Endothelial cell of umbilical vein (primary cell): Measurements from ENCODE around the gene LRCH1.

ENCODE experiments used
- EZH2 ChIP-seq: IDR thresholded peaks from 2 replicates; pipeline ENCODE4 v1.6.1; 2012; ENCODE audit warnings: borderline replicate concordance, low read depth, mild to moderate bottlenecking, moderate library complexity, low read length, inconsistent platforms; ENCODE audit not compliant: severe bottlenecking
- TF ChIP-seq, protein P1 (sequence below), 2 donors: IDR thresholded peaks; 1 replicate in 1 of 2; 2 replicates in 1 of 2; pipeline ENCODE4 v1.5.1; 2011; ENCODE audit warnings: low read length in 2 of 2, mild to moderate bottlenecking in 2 of 2, moderate library complexity in 2 of 2, control low read depth in 1 of 2, inconsistent platforms in 1 of 2, low read depth in 1 of 2; ENCODE audit not compliant: insufficient read depth in 1 of 2; ENCODE audit errors: extremely low read depth in 1 of 2

DNA sequence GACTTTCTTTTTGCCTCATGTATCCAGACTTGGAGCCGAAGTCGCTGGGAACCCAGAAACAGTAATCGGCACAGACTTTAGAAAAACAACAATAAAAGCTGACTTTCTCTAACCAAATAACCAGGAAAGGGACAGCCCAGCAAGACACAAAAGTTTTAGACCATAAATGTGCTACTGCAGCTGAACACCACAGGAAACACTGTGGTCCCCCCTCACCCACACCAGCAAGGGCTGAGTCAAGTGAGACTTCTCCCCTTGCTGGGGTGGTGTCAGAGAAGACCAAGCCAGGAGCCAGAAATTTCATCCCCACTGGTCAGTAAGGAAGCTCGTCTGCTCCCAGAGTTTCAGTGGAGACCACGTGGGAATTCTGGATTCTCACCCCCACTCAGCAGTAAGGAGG lies 173.4 kb downstream of the LRCH1 start:
- TF ChIP-seq, protein P1, sequence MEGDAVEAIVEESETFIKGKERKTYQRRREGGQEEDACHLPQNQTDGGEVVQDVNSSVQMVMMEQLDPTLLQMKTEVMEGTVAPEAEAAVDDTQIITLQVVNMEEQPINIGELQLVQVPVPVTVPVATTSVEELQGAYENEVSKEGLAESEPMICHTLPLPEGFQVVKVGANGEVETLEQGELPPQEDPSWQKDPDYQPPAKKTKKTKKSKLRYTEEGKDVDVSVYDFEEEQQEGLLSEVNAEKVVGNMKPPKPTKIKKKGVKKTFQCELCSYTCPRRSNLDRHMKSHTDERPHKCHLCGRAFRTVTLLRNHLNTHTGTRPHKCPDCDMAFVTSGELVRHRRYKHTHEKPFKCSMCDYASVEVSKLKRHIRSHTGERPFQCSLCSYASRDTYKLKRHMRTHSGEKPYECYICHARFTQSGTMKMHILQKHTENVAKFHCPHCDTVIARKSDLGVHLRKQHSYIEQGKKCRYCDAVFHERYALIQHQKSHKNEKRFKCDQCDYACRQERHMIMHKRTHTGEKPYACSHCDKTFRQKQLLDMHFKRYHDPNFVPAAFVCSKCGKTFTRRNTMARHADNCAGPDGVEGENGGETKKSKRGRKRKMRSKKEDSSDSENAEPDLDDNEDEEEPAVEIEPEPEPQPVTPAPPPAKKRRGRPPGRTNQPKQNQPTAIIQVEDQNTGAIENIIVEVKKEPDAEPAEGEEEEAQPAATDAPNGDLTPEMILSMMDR (IDR thresholded peaks at IDR 0.05; ENCODE audit: extremely low read depth in 1 of 2, insufficient read depth in 1 of 2, low read depth in 1 of 2, low read length in 2 of 2) = no peak
- TF ChIP-seq EZH2 = no peak
